CD14-positive monocyte (primary cell): ENCODE results near the gene MRTFA. TPM values are rescaled to one million over a fixed set of nuclear protein-coding genes. Genes with fewer than 3 reads are reported as not detected.

Experiments
- DNase-seq, 3 donors: peaks; one replicate each; pipeline ENCODE4 v3.0.0-alpha.2; 2011 to 2022
- H2AFZ ChIP-seq: 2 replicates; pipeline ENCODE4 v1.6.0; 2012; ENCODE audit warnings: mild to moderate bottlenecking, low read depth, low read length, inconsistent platforms; ENCODE audit not compliant: insufficient read depth, poor library complexity, severe bottlenecking
- H3K27ac ChIP-seq, 2 donors: 1 replicate in 1 of 2; 2 replicates in 1 of 2; pipeline ENCODE4 v1.5.1; 2012 to 2013; ENCODE audit warnings: low read length in 2 of 2, control low read depth in 1 of 2, inconsistent platforms in 1 of 2, low read depth in 1 of 2, mild to moderate bottlenecking in 1 of 2
- H3K27me3 ChIP-seq, 2 donors: one replicate each; pipeline versions ENCODE4 v1.6.0 to v1.6.1; 2011 to 2013; ENCODE audit warnings: low read length in 2 of 2; ENCODE audit not compliant: control insufficient read depth in 2 of 2, insufficient read depth in 2 of 2
- H3K36me3 ChIP-seq, 2 donors: replicated peaks in 1 of 2; 1 replicate in 1 of 2; 2 replicates in 1 of 2; pipeline versions ENCODE4 v1.5.1 to v1.6.1; 2012 to 2013; ENCODE audit warnings: low read length in 2 of 2, control low read depth in 1 of 2, inconsistent platforms in 1 of 2, mild to moderate bottlenecking in 1 of 2; ENCODE audit not compliant: insufficient read depth in 2 of 2, control insufficient read depth in 1 of 2
- H3K4me1 ChIP-seq, 2 donors: 1 replicate in 1 of 2; 2 replicates in 1 of 2; pipeline versions ENCODE4 v1.5.1 to v1.6.1; 2012 to 2013; ENCODE audit warnings: low read length in 2 of 2, control low read depth in 1 of 2, inconsistent platforms in 1 of 2, mild to moderate bottlenecking in 1 of 2, moderate library complexity in 1 of 2; ENCODE audit not compliant: insufficient read depth in 2 of 2, control insufficient read depth in 1 of 2
- H3K4me2 ChIP-seq: replicated peaks from 2 replicates; pipeline ENCODE3; 2012; ENCODE audit warnings: low read length, moderate library complexity, mild to moderate bottlenecking; ENCODE audit not compliant: poor library complexity, severe bottlenecking; ENCODE audit errors: extremely low read depth
- H3K4me3 ChIP-seq, 3 experiments: fragments of 200-600 bp in 1 of 3; sonication (generic) in 1 of 3; replicated peaks in 1 of 3; 1 replicate in 2 of 3; 2 replicates in 1 of 3; pipeline ENCODE4 v1.5.1; 2011 to 2013; ENCODE audit warnings: low read length in 3 of 3, mild to moderate bottlenecking in 3 of 3, control low read depth in 2 of 3, low read depth in 2 of 3, inconsistent platforms in 1 of 3, moderate library complexity in 1 of 3
- H3K79me2 ChIP-seq: 2 replicates; pipeline ENCODE4 v1.6.0; 2012; ENCODE audit warnings: mild to moderate bottlenecking, control low read depth, inconsistent platforms, low read length, moderate library complexity; ENCODE audit not compliant: insufficient read depth
- H3K9ac ChIP-seq: 2 replicates; pipeline ENCODE4 v1.6.0; 2017; ENCODE audit warnings: low read length, mild to moderate bottlenecking; ENCODE audit not compliant: insufficient read depth, poor library complexity, severe bottlenecking
- H3K9me3 ChIP-seq, 2 donors: replicated peaks in 1 of 2; 1 replicate in 1 of 2; 2 replicates in 1 of 2; pipeline versions ENCODE4 v1.5.1 to v1.6.1; 2012 to 2013; ENCODE audit warnings: low read length in 2 of 2, control low read depth in 1 of 2; ENCODE audit not compliant: control insufficient read depth in 1 of 2, insufficient read depth in 1 of 2
- H4K20me1 ChIP-seq: 2 replicates; pipeline ENCODE4 v1.6.0; 2012; ENCODE audit warnings: mild to moderate bottlenecking, low read length, control low read depth, moderate library complexity; ENCODE audit not compliant: insufficient read depth
- H3K27ac Mint-ChIP-seq, 7 donors: one replicate each; pipeline ENCODE4 v1.8.0; 2020; ENCODE audit warnings: mild to moderate bottlenecking in 7 of 7, mixed read lengths in 7 of 7, moderate library complexity in 6 of 7, inconsistent platforms in 2 of 7
- H3K27me3 Mint-ChIP-seq, 3 donors: one replicate each; pipeline ENCODE4 v1.8.0; 2021 to 2022; ENCODE audit warnings: low read depth in 3 of 3, mild to moderate bottlenecking in 3 of 3, mixed read lengths in 3 of 3, moderate library complexity in 3 of 3, inconsistent platforms in 1 of 3
- H3K36me3 Mint-ChIP-seq, 2 donors: one replicate each; pipeline ENCODE4 v1.8.0; 2020; ENCODE audit warnings: mixed read lengths in 2 of 2, inconsistent platforms in 1 of 2, mild to moderate bottlenecking in 1 of 2
- H3K4me1 Mint-ChIP-seq: one replicate; pipeline ENCODE4 v1.8.0; 2020; ENCODE audit warnings: mild to moderate bottlenecking, mixed read lengths
- H3K4me3 Mint-ChIP-seq, 2 donors: one replicate each; pipeline ENCODE4 v1.8.0; 2020; ENCODE audit warnings: mild to moderate bottlenecking in 2 of 2, mixed read lengths in 2 of 2, moderate library complexity in 1 of 2
- H3K9me3 Mint-ChIP-seq, 7 donors: one replicate each; pipeline ENCODE4 v1.8.0; 2020 to 2022; ENCODE audit warnings: mixed read lengths in 7 of 7, mild to moderate bottlenecking in 6 of 7, moderate library complexity in 6 of 7, inconsistent platforms in 2 of 7
- CTCF ChIP-seq: fragments of 200-600 bp; IDR thresholded peaks from one replicate; pipeline ENCODE4 v1.8.0; 2022; ENCODE audit warnings: antibody characterized with exemption, mild to moderate bottlenecking
- WGBS: methylation state at CpG from one replicate; pipeline ENCODE4 v1.1.5; 2013; ENCODE audit warnings: missing lambda C conversion rate; ENCODE audit not compliant: insufficient coverage; 5-methylcytosine and 5-hydroxymethylcytosine counted together
- intact Hi-C, 2 donors: fragments of 100-400 bp; cut with micrococcal nuclease; formaldehyde crosslinking; loops; one replicate each; pipeline versions ENCODE4 v1.15.0 to v1.15.1; 2023
- polyA plus RNA-seq, 3 donors: library from polyadenylated mRNA; depleted of rRNA in 1 of 3; unstranded in 2 of 3; stranded (reverse) in 1 of 3; fragments of 300-500 nt in 2 of 3; fragments of >200 nt in 1 of 3; fragmentation: Illumina TruSeq in 2 of 3; gene quantifications; 1 replicate in 2 of 3; 2 replicates in 1 of 3; pipeline ENCODE4 v1.2.3, GENCODE V29; 2012 to 2021

Gene MRTFA
- polyA plus RNA-seq, 3 donors: 14.1 to 33.8 (median 18.9) TPM

- no peak overlapping the region for H2AFZ ChIP-seq
- no CpG with 5 or more reads among the region's 2 CpGs for WGBS
- H3K27me3 ChIP-seq: no peaks in the 10 kb centered on the region
- no peak overlapping the region for H3K4me3 ChIP-seq
- Mint-ChIP-seq H3K36me3 (peaks cover 10 to 12% of the 10 kb centered on the region in 2 donors), H3K4me1 (peaks cover 20% of the 10 kb centered on the region), H3K9me3 (peaks cover 0 to 2% (median 0%) of the 10 kb centered on the region in 7 donors), H3K27ac (peak overlapping the region in 3 of 7 donors; percentile 4 to 90 (median 50)), H3K4me3 (no peak overlapping the region), H3K27me3 (no peaks in the 10 kb centered on the region)
- intact Hi-C loops: no loop called here
- no peaks in the 10 kb centered on the region for H3K9me3 ChIP-seq
- no peak overlapping the region for H3K9ac ChIP-seq
- no peak overlapping the region for H3K4me2 ChIP-seq
- H3K27ac ChIP-seq: peak overlapping the region in 1 of 2 donors; percentile 54
- peaks cover 72% of the 10 kb centered on the region for H3K79me2 ChIP-seq
- no peak for TF ChIP-seq CTCF
- H3K4me1 ChIP-seq: peaks cover 12 to 13% of the 10 kb centered on the region in 2 donors
- DNase-seq: no peak
- H3K36me3 ChIP-seq: peaks cover 3 to 6% of the 10 kb centered on the region in 2 donors
- H4K20me1 ChIP-seq: peaks cover 36% of the 10 kb centered on the region
Measured at GRCh38 chr22:40377931-40378330, 258.6 kb downstream of the MRTFA start.

DNA sequence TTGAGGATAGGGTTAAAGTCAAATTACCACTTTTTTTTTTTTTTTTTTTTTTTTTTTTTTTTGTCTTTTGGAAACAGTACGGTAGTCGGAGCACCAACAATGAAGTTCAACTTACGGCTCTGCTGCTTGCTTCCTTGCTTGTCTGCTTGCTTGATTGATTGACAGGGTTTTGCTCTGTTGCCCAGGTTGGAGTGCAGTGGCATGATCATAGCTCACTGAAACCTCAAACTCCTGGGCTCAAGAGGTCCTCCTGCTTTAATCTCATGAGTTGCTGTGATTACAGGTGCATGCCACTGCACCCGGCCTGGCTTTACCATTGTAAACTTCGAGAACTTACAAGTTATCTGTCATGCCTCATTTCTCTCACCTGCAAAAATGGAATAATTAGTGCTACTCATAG lies 260.4 kb downstream of the MRTFA start:
- peak overlapping the region in 1 of 7 donors; percentile 54 for H3K27ac Mint-ChIP-seq
- H3K9me3 ChIP-seq: no peaks in the 10 kb centered on the region
- peaks cover 69% of the 10 kb centered on the region for H3K79me2 ChIP-seq
- no peak overlapping the region for H3K4me3 ChIP-seq
- intact Hi-C loops: no loop called here
- H3K9me3 Mint-ChIP-seq: peaks cover 0 to 2% (median 0%) of the 10 kb centered on the region in 7 donors
- DNase-seq: no peak
- peaks cover 24% of the 10 kb centered on the region for H3K4me1 Mint-ChIP-seq
- H3K4me1 ChIP-seq: peaks cover 15 to 18% of the 10 kb centered on the region in 2 donors
- H3K36me3 Mint-ChIP-seq: peaks cover 8 to 14% of the 10 kb centered on the region in 2 donors
- H3K27me3 ChIP-seq: no peaks in the 10 kb centered on the region
- TF ChIP-seq CTCF: no peak
- H3K27me3 Mint-ChIP-seq: no peaks in the 10 kb centered on the region
- H2AFZ ChIP-seq: no peak overlapping the region
- no peak overlapping the region for H3K27ac ChIP-seq
- no peak overlapping the region for H3K4me3 Mint-ChIP-seq
- WGBS: 96% methylated on average over 3 of the region's 5 CpGs
- peaks cover 5 to 11% of the 10 kb centered on the region in 2 donors for H3K36me3 ChIP-seq
- H3K9ac ChIP-seq: no peak overlapping the region
- H3K4me2 ChIP-seq: no peak overlapping the region
- peaks cover 24% of the 10 kb centered on the region for H4K20me1 ChIP-seq
